ENCODE measurements around the gene TACSTD2.
"Not testable (repeated sequence)": the region's sequence is repeated elsewhere in the genome, so short reads cannot be mapped to it uniquely, and the experiment has no call there.

Gene TACSTD2

DNA sequence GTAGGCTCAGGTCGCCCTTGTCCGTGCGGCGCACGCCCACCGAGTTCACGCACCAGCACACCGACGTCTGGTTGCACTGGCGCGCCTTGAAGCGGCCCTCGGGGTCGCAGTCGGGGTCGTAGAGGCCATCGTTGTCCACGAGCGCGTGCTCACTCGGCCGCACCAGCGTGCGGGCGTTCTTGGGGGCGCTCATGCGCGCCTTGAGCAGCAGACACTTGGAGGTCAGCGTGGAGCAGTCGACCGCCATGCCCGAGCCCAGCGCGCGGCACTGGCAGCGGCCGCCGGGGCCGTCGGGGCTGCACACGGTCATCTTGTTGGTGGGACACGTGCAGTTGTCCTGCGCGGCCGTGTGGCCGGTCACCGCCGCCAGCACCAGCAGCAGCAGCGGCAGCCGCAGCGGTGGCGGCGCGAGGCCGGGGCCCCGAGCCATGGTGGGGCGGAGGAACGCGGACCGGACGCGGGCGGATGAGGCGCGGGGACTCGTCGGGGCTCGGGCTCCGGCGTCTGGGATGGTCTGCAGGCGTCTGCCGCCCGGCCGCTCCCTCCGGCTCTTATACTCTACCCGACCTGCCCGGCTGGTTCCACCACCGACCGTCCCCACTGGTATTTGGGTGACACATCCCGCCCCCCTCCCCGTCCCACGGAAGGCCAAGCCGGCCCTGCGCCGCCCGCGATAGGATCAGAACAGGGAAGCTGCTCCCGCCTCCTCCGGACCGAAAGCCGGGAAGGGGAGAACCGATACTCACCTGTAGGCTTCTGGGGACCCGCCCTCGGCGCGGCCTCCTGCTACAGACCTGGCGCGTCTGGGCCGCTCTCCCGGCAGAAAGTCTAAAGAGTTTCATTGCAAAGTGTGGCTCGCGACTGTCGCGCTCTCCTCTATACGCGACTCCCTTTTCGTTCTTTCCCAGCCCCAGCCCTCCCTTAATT, at the start of gene TACSTD2:
Gene TACSTD2 (minus strand): TSS at position 526 of the 927 bp plus-strand sequence. CDS start 96 bp downstream, at position 430.
- no peak for DNase-seq (ENCODE audit: low read depth in 3 of 3, low spot score in 1 of 3)

DNA sequence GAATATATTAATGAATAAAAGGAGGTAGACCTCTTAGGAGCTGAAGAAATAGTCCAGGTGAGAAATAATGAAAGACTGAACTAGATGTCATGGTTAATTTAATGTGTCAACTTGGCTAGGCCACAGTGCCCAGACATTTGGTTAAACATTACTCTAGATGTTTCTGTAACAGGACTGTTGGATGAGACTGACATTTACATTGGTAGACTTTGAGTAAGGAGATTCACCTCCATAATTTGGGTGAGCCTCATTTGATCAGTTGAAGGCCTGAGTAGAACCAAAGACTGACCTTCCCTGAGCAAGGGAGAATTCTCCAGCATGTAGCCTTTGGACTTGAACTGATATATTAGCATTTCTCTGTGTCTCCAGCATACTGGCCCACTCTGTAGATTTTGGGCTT, 49.2 kb upstream of the TACSTD2 start:
- no peak for DNase-seq (ENCODE audit: low read depth in 3 of 3, low spot score in 1 of 3)

- DNase-seq (ENCODE audit: low read depth in 3 of 3, low spot score in 1 of 3): not testable (repeated sequence)
Measured at GRCh38 chr1:58623259-58623658, 46.2 kb upstream of the TACSTD2 start.

- DNase-seq (ENCODE audit: low read depth in 3 of 3, low spot score in 1 of 3): no peak
Measured at GRCh38 chr1:58622571-58622970, 45.5 kb upstream of the TACSTD2 start.

DNA sequence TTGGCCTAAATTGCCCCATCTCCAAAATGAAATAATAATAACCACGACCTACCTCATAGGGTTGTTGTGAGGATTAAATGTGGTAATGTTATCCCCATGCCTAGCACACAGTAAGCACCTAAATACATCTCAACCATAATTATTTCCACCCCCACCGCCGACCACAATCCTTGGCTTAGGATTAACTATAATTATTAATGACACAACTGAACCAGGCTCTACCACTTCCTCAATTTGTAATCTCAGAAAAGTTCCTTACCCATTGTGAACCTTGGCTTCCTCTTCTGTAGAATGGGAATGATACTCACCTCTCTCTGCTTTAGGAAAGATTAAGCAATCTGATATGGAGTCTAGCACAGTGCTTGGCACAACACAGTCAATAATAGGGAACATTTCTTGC, 44.3 kb upstream of the TACSTD2 start:
- no peak for DNase-seq (ENCODE audit: low read depth in 3 of 3, low spot score in 1 of 3)

DNA sequence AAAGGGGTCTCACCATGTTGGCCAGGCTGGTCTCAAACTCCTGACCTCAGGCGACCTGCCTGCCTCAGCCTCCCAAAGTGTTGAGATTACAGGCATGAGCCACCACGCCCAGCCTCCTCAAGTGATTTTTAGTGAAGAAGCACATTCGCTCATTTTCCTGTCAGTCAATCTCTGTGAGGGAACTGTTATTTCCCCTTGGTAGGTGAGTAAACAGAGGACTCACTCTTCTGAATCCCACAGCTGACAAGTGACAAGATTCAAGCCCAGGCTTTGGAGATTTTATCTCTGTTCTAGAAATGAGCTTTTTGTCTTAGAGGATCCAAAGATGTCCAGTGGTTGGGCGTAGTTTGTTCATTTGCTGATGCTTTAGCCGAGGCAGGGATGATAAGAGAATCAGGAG, 43.9 kb upstream of the TACSTD2 start:
- DNase-seq (ENCODE audit: low read depth in 3 of 3, low spot score in 1 of 3): no peak

DNA sequence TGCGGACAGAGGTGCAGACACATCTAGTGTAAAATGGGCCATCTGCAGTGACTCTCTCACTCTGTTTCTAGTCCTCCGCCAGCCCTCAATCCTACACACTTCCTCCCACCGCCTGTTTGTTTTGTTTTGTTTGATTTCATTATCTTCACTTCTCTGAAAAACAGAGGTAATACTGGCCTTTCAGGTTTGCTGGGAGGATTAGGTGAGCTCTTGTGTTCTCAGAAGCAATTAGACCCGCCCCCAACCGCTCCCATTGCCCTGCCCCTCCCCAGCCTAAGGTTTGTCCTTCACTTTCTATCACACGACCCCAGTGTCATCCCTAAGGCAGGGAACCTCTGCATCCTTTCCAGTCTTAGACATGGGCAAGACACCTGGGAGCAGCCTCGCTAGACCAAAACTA, 43.2 kb upstream of the TACSTD2 start:
- DNase-seq (ENCODE audit: low read depth in 3 of 3, low spot score in 1 of 3): no peak

DNA sequence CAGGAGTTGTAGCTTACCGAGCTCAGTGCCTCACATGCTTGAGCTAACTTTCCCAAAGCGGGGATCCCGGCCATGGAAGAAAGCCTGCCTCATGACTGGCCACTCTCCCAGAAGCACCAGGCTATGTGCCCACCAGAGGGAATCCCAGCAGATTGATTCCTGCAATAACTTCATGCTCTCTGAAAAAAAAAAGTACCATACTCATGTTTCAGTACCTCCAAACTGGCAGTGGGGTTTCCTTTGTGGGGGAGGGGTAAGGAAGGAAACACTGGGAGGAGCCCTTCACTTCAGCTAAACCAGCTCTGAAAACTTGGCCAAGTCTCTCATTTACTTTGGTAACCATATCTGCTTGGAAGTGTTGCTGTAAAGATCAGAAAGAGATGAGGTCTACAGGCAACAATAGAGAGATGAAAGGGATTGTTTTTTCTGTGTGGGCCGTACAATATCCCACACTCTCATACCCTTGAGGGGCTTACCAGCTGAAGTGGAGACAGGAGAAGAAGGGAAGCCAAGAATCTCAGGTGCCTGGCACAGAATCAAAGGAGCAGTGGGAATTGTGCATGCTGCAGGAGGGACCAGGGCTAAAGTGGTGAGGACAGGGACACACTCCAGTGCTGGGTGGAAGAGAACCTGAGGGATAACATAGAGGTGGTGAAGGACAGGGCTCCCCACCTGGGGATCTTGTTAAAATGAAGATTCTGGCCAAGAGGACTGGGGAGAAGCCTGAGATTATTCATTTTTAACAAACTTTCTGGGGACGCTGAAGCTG, 42.4 kb upstream of the TACSTD2 start:
- DNase-seq (ENCODE audit: low read depth in 3 of 3, low spot score in 1 of 3): no peak

- DNase-seq (ENCODE audit: low read depth in 3 of 3, low spot score in 1 of 3): no peak
Measured at GRCh38 chr1:58618303-58618702, 41.3 kb upstream of the TACSTD2 start.

DNA sequence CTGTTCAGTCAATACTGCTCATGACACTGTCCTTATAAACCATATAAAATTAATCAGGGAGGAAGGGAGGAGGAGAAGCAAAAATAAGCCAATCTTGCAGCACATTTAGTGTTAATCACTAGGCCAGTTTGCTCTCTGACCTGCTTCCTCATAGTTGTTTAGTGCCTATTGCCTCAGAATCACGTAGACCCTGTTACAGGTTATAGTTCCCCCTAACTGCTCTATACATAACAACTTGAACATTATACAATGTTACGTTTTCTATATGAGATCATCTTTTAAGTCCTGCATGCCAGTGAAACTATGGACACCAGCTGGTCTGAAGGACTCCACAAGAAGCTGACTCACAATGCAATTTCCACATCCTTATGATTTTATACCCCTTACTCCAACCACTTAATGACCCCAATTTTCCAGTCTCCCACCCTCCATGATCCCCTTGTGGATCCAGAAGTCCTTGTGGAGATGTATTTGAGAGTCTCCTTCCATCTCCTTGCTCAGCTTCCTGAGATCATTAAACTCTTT, 34.9 kb upstream of the TACSTD2 start:
- DNase-seq (ENCODE audit: low read depth in 3 of 3, low spot score in 1 of 3): no peak

- no peak for DNase-seq (ENCODE audit: low read depth in 3 of 3, low spot score in 1 of 3)
Measured at GRCh38 chr1:58608945-58609344, 31.9 kb upstream of the TACSTD2 start.

GRCh38 chr1:58608297-58608696, 31.2 kb upstream of the TACSTD2 start:
- no peak for DNase-seq (ENCODE audit: low read depth in 3 of 3, low spot score in 1 of 3)

DNA sequence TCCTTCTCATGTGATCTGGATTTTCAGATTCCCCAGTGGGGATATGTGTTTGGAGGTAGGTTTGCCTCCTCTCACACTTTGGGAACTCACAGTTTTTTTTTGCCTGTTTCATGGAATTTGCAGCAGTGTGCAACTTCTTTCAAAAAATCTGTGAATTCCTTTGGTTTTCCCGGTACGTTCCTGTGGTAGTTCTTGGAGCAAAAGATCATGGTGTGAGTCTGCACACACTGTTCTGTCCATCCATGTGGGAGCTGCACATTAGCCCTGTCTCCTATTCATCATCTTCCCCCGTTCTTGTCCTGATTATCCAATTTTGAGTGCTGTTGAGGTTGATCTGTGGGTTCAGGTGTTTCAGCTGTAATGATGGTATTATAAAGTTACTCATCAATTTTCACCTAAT, 30.3 kb upstream of the TACSTD2 start:
- no peak for DNase-seq (ENCODE audit: low read depth in 3 of 3, low spot score in 1 of 3)

GRCh38 chr1:58601921-58602320, 24.9 kb upstream of the TACSTD2 start:
- not testable (repeated sequence) for DNase-seq (ENCODE audit: low read depth in 3 of 3, low spot score in 1 of 3)

DNA sequence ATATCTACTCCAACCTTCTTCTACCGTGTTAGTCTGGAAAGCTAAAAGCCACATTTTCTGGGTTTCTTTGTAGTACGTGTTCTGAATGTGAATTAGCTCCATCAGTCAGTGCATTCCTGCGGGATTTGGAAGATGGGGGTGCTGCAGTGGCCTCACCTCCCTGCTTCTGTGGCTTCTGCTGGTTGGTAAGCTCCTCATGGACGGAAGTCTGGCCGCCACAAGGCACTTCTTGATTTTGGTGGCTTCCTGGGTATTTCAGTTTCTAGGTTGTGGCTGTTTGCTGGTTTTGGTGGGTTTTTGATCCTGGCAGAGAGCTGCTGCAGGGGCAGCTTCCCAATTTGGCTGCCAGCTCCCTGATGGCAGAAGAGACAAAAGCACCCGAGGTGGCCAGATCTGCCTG, 20.9 kb upstream of the TACSTD2 start:
- no peak for DNase-seq (ENCODE audit: low read depth in 3 of 3, low spot score in 1 of 3)

DNA sequence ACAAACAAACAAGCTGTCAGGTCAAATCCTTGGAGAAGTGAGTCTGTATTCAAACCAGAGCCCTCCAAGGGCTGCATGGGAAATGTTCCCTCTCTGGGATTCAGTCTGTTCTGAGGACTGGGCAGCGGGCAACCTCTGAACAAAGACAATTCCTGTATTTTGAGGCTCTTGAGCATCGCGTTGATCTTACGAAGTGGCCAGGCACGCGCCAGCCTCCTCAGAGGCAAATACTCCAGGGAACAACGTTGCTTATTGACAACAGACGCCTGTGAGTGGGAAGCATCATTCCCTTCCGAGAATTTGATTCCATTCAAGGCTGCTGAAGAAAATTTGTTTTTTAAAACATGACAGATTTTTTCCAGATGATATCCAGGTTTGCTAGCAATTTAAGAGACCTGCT, 20.0 kb upstream of the TACSTD2 start:
- DNase-seq (ENCODE audit: low read depth in 3 of 3, low spot score in 1 of 3): no peak

- no peak for DNase-seq (ENCODE audit: low read depth in 3 of 3, low spot score in 1 of 3)
Measured at GRCh38 chr1:58596631-58597052, 19.6 kb upstream of the TACSTD2 start.

DNA sequence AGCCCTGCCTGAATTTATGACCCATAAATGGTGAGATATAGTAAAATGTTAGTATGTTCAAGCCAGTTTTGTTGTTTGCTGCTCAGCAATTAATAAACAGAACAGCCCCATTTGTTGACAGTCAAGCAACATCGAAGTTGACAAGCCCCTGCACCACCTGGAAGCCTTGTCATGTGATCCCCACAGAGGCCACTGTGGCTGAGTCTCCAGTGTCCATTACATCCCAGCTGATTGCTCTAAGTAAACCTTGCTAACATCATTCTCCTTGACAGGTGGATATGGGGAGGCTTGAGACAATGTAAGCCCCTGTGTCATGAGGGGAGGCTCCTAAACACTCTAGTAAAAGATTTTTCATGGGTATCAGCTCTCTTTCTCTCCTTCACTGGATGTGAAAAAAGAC, 17.5 kb upstream of the TACSTD2 start:
- DNase-seq (ENCODE audit: low read depth in 3 of 3, low spot score in 1 of 3): no peak

DNA sequence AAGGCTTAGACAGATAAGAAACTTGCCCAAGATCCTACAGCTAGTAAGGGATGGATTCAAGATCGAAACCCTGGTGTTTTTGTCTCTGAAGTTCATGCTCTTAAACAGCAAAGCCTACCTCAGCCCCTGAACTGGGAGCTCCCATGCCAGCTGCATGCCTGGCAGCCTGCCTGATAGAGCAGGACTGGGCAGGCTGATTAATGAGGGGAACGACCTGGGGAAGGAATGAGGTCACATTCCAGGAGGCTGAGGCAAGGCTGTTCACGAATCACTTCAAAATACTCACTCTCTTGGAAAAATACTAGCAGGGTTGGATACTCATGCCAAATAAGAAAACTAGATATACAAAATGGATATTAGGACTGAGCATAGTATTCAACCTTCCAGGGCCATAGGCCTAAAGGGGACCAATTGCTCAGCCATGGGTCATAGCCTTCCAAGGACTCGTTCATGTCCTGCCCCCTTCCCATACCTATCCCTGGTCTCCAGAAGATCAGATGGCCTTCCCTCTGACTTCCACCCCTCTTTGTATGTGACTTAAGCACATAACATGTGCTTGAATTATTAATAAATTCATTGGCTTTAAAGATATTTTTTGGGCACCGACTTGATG, 15.6 kb upstream of the TACSTD2 start:
- no peak for DNase-seq (ENCODE audit: low read depth in 3 of 3, low spot score in 1 of 3)

- no peak for DNase-seq (ENCODE audit: low read depth in 3 of 3, low spot score in 1 of 3)
Measured at GRCh38 chr1:58591806-58592205, 14.8 kb upstream of the TACSTD2 start.

- no peak for DNase-seq (ENCODE audit: low read depth in 3 of 3, low spot score in 1 of 3)
Measured at GRCh38 chr1:58590019-58590418, 13.0 kb upstream of the TACSTD2 start.

DNA sequence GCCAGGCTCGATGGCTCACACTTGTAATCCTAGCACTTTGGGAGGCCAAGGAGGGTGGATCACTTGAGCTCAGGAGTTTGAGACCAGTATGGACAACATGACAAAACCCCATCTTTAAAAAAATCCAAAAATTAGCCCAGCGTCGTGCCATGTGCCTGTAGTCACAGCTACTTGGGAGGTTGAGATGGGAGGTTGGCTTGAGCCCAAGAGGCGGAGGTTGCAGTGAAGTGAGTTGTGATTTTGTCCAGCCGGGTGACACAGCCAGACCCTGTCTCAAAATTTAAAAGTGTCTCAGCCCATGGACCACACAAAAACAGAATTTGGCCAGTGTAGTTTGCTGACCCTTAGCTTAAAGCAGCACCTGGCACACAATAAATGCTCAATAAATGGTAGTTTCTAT, 11.3 kb upstream of the TACSTD2 start:
- DNase-seq (ENCODE audit: low read depth in 3 of 3, low spot score in 1 of 3): no peak
